ENCODE data around the gene NECAB2.
"Not testable (repeated sequence)": the region's sequence is repeated elsewhere in the genome, so short reads cannot be mapped to it uniquely, and the experiment has no call there.

NECAB2 gene

GRCh38 chr16:83943516-83944050, 24.5 kb upstream of the NECAB2 start:
- H3K4me1 ChIP-seq (ENCODE audit: control insufficient read depth, insufficient read depth, low read length), result no peaks in the 10 kb centered on the region
- WGBS (ENCODE audit: insufficient coverage, insufficient read length), result no CpG with 5 or more reads among the region's 10 CpGs
- no peaks in the 10 kb centered on the region for H3K27me3 ChIP-seq (ENCODE audit: control insufficient read depth, insufficient read depth, low read length)

DNA sequence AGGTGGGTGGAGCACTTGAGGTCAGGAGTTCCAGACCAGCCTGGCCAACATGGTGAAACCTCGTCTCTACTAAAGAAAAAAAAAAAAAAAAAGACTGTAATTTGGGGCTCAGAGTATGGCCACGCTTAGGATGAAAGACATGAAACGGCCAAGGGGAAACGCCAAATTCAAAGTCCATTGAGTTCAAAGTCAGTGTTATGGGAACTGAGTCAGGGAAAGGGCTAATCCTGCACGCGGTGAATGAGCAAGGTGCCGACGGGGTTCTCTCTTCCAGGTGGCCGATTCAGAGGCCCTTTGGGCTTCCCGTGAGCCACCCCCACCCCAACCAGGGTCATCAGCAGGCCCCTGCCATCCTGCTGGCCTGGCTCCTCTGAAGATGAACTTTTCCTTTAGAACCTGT, 22.5 kb upstream of the NECAB2 start:
- Histone ChIP-seq H3K4me1 (ENCODE audit: control insufficient read depth, insufficient read depth, low read length) (no peaks in the 10 kb centered on the region), H3K27ac (ENCODE audit: low read length) (no peak overlapping the region), H3K4me3 (ENCODE audit: low read length) (no peak overlapping the region), H3K36me3 (ENCODE audit: control insufficient read depth, insufficient read depth, low read length) (no peaks in the 10 kb centered on the region), H3K27me3 (ENCODE audit: control insufficient read depth, insufficient read depth, low read length) (no peaks in the 10 kb centered on the region), H3K9me3 (ENCODE audit: control insufficient read depth, insufficient read depth, low read length) (no peaks in the 10 kb centered on the region)
- no CpG with 5 or more reads among the region's 10 CpGs for WGBS (ENCODE audit: insufficient coverage, insufficient read length)
- DNase-seq (ENCODE audit: low read depth, low spot score), result no peak

More at GRCh38 chr16:83943516-83944050, 24.5 kb upstream of the NECAB2 start:
- no peak overlapping the region for H3K27ac ChIP-seq (ENCODE audit: low read length)
- no peaks in the 10 kb centered on the region for H3K36me3 ChIP-seq (ENCODE audit: control insufficient read depth, insufficient read depth, low read length)
- no peaks in the 10 kb centered on the region for H3K9me3 ChIP-seq (ENCODE audit: control insufficient read depth, insufficient read depth, low read length)
- DNase-seq (ENCODE audit: low read depth, low spot score), result no peak
- H3K4me3 ChIP-seq (ENCODE audit: low read length), result no peak overlapping the region

GRCh38 chr16:83946154-83946780, 21.8 kb upstream of the NECAB2 start:
- no peaks in the 10 kb centered on the region for H3K36me3 ChIP-seq (ENCODE audit: control insufficient read depth, insufficient read depth, low read length)
- no peaks in the 10 kb centered on the region for H3K9me3 ChIP-seq (ENCODE audit: control insufficient read depth, insufficient read depth, low read length)
- no peak overlapping the region for H3K4me3 ChIP-seq (ENCODE audit: low read length)
- no peak overlapping the region for H3K27ac ChIP-seq (ENCODE audit: low read length)
- no peaks in the 10 kb centered on the region for H3K4me1 ChIP-seq (ENCODE audit: control insufficient read depth, insufficient read depth, low read length)
- WGBS (ENCODE audit: insufficient coverage, insufficient read length), result no CpG with 5 or more reads among the region's 24 CpGs
- no peak for DNase-seq (ENCODE audit: low read depth, low spot score)
- H3K27me3 ChIP-seq (ENCODE audit: control insufficient read depth, insufficient read depth, low read length), result no peaks in the 10 kb centered on the region

DNA sequence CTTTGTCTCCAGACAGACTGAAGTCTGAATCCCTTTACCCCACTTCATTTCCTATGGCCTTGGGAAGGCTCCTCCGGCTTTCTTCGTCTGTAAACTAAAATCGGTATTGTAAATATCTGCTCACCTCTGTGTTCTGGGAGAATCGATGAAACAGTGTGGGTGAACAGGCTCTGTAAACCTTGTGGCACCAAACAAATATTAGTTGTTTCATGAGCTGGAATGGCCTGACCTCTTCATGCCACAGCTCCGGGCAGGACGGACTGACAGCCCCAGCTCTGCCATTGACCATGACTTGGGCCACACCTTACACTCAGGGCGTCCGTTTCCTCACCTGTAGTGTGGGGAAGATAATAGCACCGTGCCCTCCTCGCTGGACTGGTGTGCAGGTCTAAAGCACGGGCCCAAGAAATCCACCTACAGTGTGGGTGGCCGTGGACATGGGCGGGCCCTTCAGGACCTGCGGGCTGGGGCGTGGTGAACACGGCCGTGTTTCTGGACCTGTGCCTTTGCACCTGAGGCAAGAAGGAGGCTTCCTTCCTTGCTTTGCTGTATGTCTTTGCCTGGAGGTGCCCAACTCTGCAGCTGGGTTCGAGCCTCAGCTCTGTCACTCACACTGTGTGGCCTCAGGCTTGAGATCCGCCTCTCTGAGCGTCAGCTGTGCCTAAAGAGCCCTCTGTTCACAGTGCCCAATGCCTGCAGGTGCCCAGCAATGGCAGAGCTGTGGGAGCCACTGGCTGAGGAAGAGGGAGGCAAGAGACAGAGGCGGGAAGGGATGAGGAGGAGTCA, 21.1 kb upstream of the NECAB2 start:
- Histone ChIP-seq H3K36me3 (ENCODE audit: control insufficient read depth, insufficient read depth, low read length) (no peaks in the 10 kb centered on the region), H3K27ac (ENCODE audit: low read length) (no peak overlapping the region), H3K4me3 (ENCODE audit: low read length) (no peak overlapping the region), H3K4me1 (ENCODE audit: control insufficient read depth, insufficient read depth, low read length) (no peaks in the 10 kb centered on the region), H3K27me3 (ENCODE audit: control insufficient read depth, insufficient read depth, low read length) (no peaks in the 10 kb centered on the region), H3K9me3 (ENCODE audit: control insufficient read depth, insufficient read depth, low read length) (no peaks in the 10 kb centered on the region)
- WGBS (ENCODE audit: insufficient coverage, insufficient read length), result no CpG with 5 or more reads among the region's 21 CpGs
- no peak for DNase-seq (ENCODE audit: low read depth, low spot score)

DNA sequence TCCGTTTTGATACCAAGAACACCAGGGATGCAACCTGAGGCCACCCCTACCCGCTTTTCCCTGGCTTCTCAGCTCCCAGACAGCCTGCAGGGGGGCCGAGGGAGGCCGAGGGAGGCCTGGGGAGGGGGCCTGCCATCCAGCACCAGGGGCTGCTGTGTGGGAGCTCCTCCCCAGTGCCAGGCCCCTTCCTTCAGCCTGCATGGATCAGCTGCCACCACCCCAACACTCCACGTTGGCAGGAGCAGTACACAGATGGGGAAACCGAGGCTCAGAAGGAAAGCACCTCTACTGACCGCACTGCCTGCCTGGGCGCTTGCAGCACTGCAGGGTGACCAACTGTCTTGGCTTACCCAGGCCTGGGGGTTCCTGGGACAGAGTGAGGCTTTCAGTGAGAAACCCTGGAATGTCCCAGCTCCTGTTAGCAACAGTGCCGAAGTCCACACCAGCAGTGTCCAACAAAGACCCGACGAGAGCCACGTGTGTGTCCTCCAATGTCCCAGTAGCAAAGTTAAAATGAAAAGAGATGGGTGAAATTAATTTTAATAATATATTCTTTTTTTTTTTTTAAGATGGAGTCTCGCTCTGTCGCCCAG, 20.3 kb upstream of the NECAB2 start:
- H3K4me3 ChIP-seq (ENCODE audit: low read length), result no peak overlapping the region
- no CpG with 5 or more reads among the region's 14 CpGs for WGBS (ENCODE audit: insufficient coverage, insufficient read length)
- H3K36me3 ChIP-seq (ENCODE audit: control insufficient read depth, insufficient read depth, low read length), result no peaks in the 10 kb centered on the region
- H3K27me3 ChIP-seq (ENCODE audit: control insufficient read depth, insufficient read depth, low read length), result no peaks in the 10 kb centered on the region
- no peaks in the 10 kb centered on the region for H3K4me1 ChIP-seq (ENCODE audit: control insufficient read depth, insufficient read depth, low read length)
- no peak overlapping the region for H3K27ac ChIP-seq (ENCODE audit: low read length)
- no peak for DNase-seq (ENCODE audit: low read depth, low spot score)
- no peaks in the 10 kb centered on the region for H3K9me3 ChIP-seq (ENCODE audit: control insufficient read depth, insufficient read depth, low read length)

DNA sequence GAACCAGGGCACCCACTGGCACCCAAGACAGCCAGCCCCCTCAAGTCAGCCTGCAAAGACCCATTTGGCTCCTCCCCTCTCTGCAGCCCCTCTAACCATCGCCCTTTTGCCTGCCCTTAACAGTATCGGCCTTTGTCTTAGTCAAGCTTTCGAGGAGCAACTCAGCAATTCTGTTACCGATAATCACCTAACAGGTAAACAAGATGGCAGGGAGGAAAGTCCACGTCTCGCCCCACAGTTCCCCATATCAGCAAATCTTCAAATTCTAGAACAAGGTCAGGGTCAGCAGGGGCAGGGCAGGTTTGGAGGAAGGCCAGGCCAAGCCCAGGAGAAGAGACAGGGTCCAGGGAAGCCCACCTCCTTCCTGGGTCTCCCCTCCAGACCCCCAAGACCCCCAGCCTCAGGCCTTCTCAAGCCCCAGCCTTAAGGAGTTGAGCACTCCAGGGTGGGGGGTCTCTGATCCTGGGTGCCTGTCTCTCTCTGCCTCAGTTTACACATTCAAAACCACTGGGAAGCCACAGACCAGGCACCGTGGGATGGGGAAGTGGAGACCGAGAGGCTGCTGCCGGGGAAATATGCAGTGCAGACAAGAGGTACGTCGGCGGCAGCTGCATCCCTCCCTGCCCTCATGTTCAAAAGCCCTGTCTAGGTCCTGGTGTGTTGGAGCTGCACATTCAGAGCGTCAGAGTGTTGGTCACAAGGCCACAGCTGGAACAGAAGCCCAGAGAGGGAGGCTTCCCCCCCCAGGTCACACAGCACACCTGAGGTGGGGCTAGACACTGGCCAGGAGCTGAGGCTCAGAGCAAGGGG, 18.9 kb upstream of the NECAB2 start:
- no peak overlapping the region for H3K27ac ChIP-seq (ENCODE audit: low read length)
- no CpG with 5 or more reads among the region's 13 CpGs for WGBS (ENCODE audit: insufficient coverage, insufficient read length)
- no peak overlapping the region for H3K4me3 ChIP-seq (ENCODE audit: low read length)
- DNase-seq (ENCODE audit: low read depth, low spot score), result no peak
- H3K9me3 ChIP-seq (ENCODE audit: control insufficient read depth, insufficient read depth, low read length), result no peaks in the 10 kb centered on the region
- H3K4me1 ChIP-seq (ENCODE audit: control insufficient read depth, insufficient read depth, low read length), result no peaks in the 10 kb centered on the region
- no peaks in the 10 kb centered on the region for H3K36me3 ChIP-seq (ENCODE audit: control insufficient read depth, insufficient read depth, low read length)
- no peaks in the 10 kb centered on the region for H3K27me3 ChIP-seq (ENCODE audit: control insufficient read depth, insufficient read depth, low read length)

GRCh38 chr16:83949724-83950001, 18.4 kb upstream of the NECAB2 start:
- no peak overlapping the region for H3K4me3 ChIP-seq (ENCODE audit: low read length)
- H3K4me1 ChIP-seq (ENCODE audit: control insufficient read depth, insufficient read depth, low read length), result no peaks in the 10 kb centered on the region
- no peaks in the 10 kb centered on the region for H3K9me3 ChIP-seq (ENCODE audit: control insufficient read depth, insufficient read depth, low read length)
- WGBS (ENCODE audit: insufficient coverage, insufficient read length), result no CpG with 5 or more reads among the region's 5 CpGs
- no peak for DNase-seq (ENCODE audit: low read depth, low spot score)
- H3K27me3 ChIP-seq (ENCODE audit: control insufficient read depth, insufficient read depth, low read length), result no peaks in the 10 kb centered on the region
- H3K27ac ChIP-seq (ENCODE audit: low read length), result no peak overlapping the region
- no peaks in the 10 kb centered on the region for H3K36me3 ChIP-seq (ENCODE audit: control insufficient read depth, insufficient read depth, low read length)

GRCh38 chr16:83950862-83951399, 17.1 kb upstream of the NECAB2 start:
- H3K4me1 ChIP-seq (ENCODE audit: control insufficient read depth, insufficient read depth, low read length); DNase-seq (ENCODE audit: low read depth, low spot score); H3K9me3 ChIP-seq (ENCODE audit: control insufficient read depth, insufficient read depth, low read length); H3K27me3 ChIP-seq (ENCODE audit: control insufficient read depth, insufficient read depth, low read length); H3K36me3 ChIP-seq (ENCODE audit: control insufficient read depth, insufficient read depth, low read length); H3K27ac ChIP-seq (ENCODE audit: low read length); H3K4me3 ChIP-seq (ENCODE audit: low read length): not testable (repeated sequence)
- WGBS (ENCODE audit: insufficient coverage, insufficient read length), result no CpG with 5 or more reads among the region's 10 CpGs

GRCh38 chr16:83951544-83951943, 16.5 kb upstream of the NECAB2 start:
- H3K27ac ChIP-seq (ENCODE audit: low read length), result no peak overlapping the region
- H3K9me3 ChIP-seq (ENCODE audit: control insufficient read depth, insufficient read depth, low read length), result no peaks in the 10 kb centered on the region
- H3K4me1 ChIP-seq (ENCODE audit: control insufficient read depth, insufficient read depth, low read length), result no peaks in the 10 kb centered on the region
- no peaks in the 10 kb centered on the region for H3K36me3 ChIP-seq (ENCODE audit: control insufficient read depth, insufficient read depth, low read length)
- H3K27me3 ChIP-seq (ENCODE audit: control insufficient read depth, insufficient read depth, low read length), result no peaks in the 10 kb centered on the region
- WGBS (ENCODE audit: insufficient coverage, insufficient read length), result no CpG with 5 or more reads among the region's 8 CpGs
- DNase-seq (ENCODE audit: low read depth, low spot score), result no peak
- no peak overlapping the region for H3K4me3 ChIP-seq (ENCODE audit: low read length)

DNA sequence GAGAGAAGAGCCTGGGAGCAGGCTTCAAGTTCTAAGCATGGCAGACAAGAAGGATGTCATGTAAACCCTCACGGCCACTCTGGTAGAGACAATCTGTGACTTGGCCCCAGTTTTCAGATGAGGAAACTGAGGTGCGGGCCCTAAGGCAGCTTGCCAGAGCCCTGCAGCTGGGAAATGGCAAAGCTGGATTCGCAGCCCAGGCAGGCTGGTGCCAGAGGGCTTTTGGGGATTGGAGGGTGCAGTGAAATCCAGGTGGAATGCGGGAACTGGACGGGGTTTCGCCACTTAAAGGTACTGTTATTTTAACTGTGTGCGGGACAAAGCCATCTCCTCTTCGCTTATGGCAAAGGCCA, 15.5 kb upstream of the NECAB2 start:
- Histone ChIP-seq H3K27me3 (ENCODE audit: control insufficient read depth, insufficient read depth, low read length) (no peaks in the 10 kb centered on the region), H3K27ac (ENCODE audit: low read length) (no peak overlapping the region), H3K4me1 (ENCODE audit: control insufficient read depth, insufficient read depth, low read length) (no peaks in the 10 kb centered on the region), H3K9me3 (ENCODE audit: control insufficient read depth, insufficient read depth, low read length) (no peaks in the 10 kb centered on the region), H3K36me3 (ENCODE audit: control insufficient read depth, insufficient read depth, low read length) (no peaks in the 10 kb centered on the region), H3K4me3 (ENCODE audit: low read length) (no peak overlapping the region)
- WGBS (ENCODE audit: insufficient coverage, insufficient read length), result no CpG with 5 or more reads among the region's 8 CpGs
- DNase-seq (ENCODE audit: low read depth, low spot score), result no peak

Measured in iPS DF 6.9 (cell line).